Measurements from ENCODE around the gene TMEM222. TPM values are rescaled to one million over a fixed set of nuclear protein-coding genes. Genes with fewer than 3 reads are reported as not detected.

Gene TMEM222
- total and polyA plus RNA-seq, 2 of the 4 experiments (the other 2 are of a cell fraction) = 19.9 to 54.1 TPM

DNA sequence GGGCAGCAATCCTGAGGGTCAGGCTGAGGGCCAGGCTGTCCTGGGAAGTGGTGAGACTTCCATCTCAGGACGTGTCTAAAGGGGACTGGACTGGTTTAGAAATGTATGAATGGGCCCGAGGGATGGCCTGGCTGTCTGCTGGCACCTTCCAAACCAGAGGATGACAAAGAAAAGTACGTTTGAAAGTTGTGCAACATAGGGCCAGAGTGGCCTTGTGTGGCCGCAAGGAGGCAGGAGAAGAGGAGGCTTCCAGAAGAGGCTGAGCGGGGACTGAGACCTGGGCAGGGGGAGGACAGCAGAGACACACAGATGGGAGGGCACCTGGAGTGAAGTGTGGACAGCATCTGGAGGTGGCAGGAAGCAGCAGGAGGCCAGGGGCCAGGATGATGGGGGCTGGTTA lies 17.2 kb downstream of the TMEM222 start:
- TF ChIP-seq CEBPB (IDR thresholded peaks at IDR 0.05; ENCODE audit: low read depth, low read length) (peak; percentile 66), RFX5 (IDR thresholded peaks at IDR 0.05; ENCODE audit: low read depth, low read length) (no peak), MXI1 (IDR thresholded peaks at IDR 0.05; ENCODE audit: borderline replicate concordance, low read depth, low read length) (no peak), MAFK (IDR thresholded peaks at IDR 0.05; ENCODE audit: low read depth, low read length) (no peak), CHD1 (IDR thresholded peaks at IDR 0.05; ENCODE audit: low read depth, low read length) (no peak)
- TF ChIP-seq, protein P1, sequence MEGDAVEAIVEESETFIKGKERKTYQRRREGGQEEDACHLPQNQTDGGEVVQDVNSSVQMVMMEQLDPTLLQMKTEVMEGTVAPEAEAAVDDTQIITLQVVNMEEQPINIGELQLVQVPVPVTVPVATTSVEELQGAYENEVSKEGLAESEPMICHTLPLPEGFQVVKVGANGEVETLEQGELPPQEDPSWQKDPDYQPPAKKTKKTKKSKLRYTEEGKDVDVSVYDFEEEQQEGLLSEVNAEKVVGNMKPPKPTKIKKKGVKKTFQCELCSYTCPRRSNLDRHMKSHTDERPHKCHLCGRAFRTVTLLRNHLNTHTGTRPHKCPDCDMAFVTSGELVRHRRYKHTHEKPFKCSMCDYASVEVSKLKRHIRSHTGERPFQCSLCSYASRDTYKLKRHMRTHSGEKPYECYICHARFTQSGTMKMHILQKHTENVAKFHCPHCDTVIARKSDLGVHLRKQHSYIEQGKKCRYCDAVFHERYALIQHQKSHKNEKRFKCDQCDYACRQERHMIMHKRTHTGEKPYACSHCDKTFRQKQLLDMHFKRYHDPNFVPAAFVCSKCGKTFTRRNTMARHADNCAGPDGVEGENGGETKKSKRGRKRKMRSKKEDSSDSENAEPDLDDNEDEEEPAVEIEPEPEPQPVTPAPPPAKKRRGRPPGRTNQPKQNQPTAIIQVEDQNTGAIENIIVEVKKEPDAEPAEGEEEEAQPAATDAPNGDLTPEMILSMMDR (conservative IDR thresholded peaks at IDR 0.05; ENCODE audit: low read depth, low read length) = no peak
- in situ Hi-C loops (cut with MboI; ENCODE audit: low sequenced_read_pairs) (no loop called here), dilution Hi-C loops (cut with HindIII; ENCODE audit: low sequenced_read_pairs, unreplicated experiment) (no loop called here), intact Hi-C loops (cut with micrococcal nuclease) (no loop called here)
- Histone ChIP-seq H3K4me1 (ENCODE audit: control insufficient read depth, insufficient read depth, low read length) (peaks cover 14% of the 10 kb centered on the region), H3K79me1 (ENCODE audit: low read depth in 1 of 2, low read length in 2 of 2) (no peaks in the 10 kb centered on the region; a peak in 1 of 4 replicates), H2BK15ac (ENCODE audit: low read depth, low read length) (no peak overlapping the region), H4K8ac (ENCODE audit: low read depth in 2 of 2, low read length in 2 of 2) (no peak overlapping the region), H3K4me2 (ENCODE audit: low read depth, low read length) (no peak overlapping the region), H4K91ac (ENCODE audit: insufficient read depth, low read depth, low read length) (no peak overlapping the region), H3K9me1 (ENCODE audit: insufficient read depth, low read length) (peaks cover 7% of the 10 kb centered on the region; the same call in 1 of the 2 replicates), H3K14ac (replicated peaks; ENCODE audit: low read depth, low read length) (no peak overlapping the region), H2BK120ac (ENCODE audit: low read depth, low read length) (no peak overlapping the region), H2AFZ (replicated peaks; ENCODE audit: low read length, poor library complexity) (peak overlapping the region; percentile 1), H3K36me3 (ENCODE audit: control insufficient read depth, insufficient read depth, low read length) (peaks cover 21% of the 10 kb centered on the region), H3K56ac (ENCODE audit: extremely low read depth, insufficient read depth, low read length) (no peak overlapping the region), H2AK9ac (replicated peaks; ENCODE audit: low read depth, low read length, poor library complexity) (peak overlapping the region; percentile 66), H3K4ac (ENCODE audit: low read depth, low read length) (no peak overlapping the region), H3K23ac (ENCODE audit: low read depth, low read length) (no peak overlapping the region), H3K9me3 (ENCODE audit: control insufficient read depth, insufficient read depth, low read length) (no peaks in the 10 kb centered on the region), H4K5ac (ENCODE audit: low read depth, low read length) (no peak overlapping the region), H4K20me1 (ENCODE audit: insufficient read depth, low read length) (no peaks in the 10 kb centered on the region), H3K27me3 (ENCODE audit: control insufficient read depth, insufficient read depth, low read length) (no peaks in the 10 kb centered on the region), H3K27ac (ENCODE audit: insufficient read depth, low read length) (no peak overlapping the region), H3K4me3 (ENCODE audit: insufficient read depth, low read depth, low read length) (no peak overlapping the region), H3K9ac (ENCODE audit: low read depth, low read length) (no peak overlapping the region), H2BK5ac (ENCODE audit: low read depth, low read length, poor library complexity, severe bottlenecking) (no peak overlapping the region), H2AK5ac (ENCODE audit: low read depth, low read length) (no peak overlapping the region), H3K18ac (ENCODE audit: low read depth, low read length) (no peak overlapping the region), H2BK20ac (ENCODE audit: low read depth, low read length) (no peak overlapping the region)
- ATAC-seq (ENCODE audit: low read depth) = no peak
- POLR2A ChIA-PET (ENCODE audit: unreplicated experiment) = no interaction called here
- CTCF ChIA-PET = no interaction called here
- no TSS peak for BruUV-seq (replicated peaks)
- no peak for DNase-seq
- 56% methylated on average over 5 of the region's 5 CpGs; no CpG with 5 or more reads in 1 of the 2 experiments for WGBS, 2 experiments (ENCODE audit: extremely low coverage in 2 of 2, insufficient read length in 1 of 2)

Data from IMR-90 (cell line).